HG03342 (cell line): ENCODE measurements around the gene MED8.

Experiments used
- ATAC-seq: cut with Tn5 transposase; IDR thresholded peaks from one replicate; pipeline ENCODE4 v1.9.1; 2021; ENCODE audit warnings: mild to moderate bottlenecking, moderate library complexity; ENCODE audit not compliant: unreplicated experiment

Gene MED8

GRCh38 chr1:43339584-43340232 is 49.9 kb downstream of the MED8 start:
- ATAC-seq: no peak

DNA sequence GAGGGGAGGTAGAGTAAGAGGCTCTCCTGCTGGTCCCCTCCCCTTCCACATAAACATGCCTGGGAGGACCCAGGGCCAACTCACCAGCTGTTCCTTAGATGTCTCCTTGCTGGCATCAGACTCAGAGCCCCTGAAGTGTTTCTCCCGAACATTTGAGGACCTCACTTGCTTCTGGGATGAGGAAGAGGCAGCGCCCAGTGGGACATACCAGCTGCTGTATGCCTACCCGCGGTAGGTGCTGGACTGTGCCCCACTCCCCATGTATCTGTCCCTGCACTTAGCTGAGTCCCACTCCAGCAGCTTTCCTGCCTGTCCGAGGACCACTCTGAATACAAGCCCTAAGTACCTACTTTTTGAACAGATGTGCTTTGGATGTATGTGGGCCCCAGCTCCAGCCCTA is 51.6 kb downstream of the MED8 start:
- no peak for ATAC-seq

DNA sequence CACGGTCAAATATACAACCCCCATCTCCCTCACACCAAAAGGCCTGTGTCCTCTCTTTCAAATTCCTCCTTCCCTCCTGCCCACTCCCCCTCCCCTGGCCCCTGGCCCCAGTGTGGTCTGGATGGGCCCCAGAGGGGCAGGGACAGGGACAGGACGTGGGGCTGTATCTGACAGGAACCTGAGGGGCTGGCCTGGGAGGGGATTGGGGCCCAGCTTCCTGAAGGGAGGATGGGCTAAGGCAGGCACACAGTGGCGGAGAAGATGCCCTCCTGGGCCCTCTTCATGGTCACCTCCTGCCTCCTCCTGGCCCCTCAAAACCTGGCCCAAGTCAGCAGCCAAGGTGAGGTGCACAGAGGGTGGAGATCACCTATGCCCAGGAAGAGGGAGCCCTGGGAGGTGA is 52.0 kb downstream of the MED8 start, which contains the start of gene MPL:
TSS of gene MPL (plus strand) at position 231 of the 400 bp plus-strand sequence. CDS start at position 262, 31 bp downstream.
- ATAC-seq: no peak

- ATAC-seq: no peak
Observed at GRCh38 chr1:43334453-43335205, 55.0 kb downstream of the MED8 start.
